ENCODE results near the gene STARD4.

STARD4 gene

GRCh38 chr5:111495159-111495558 is 17.2 kb downstream of the STARD4 start:
- H3K4me3 ChIP-seq (replicated peaks; ENCODE audit: low read depth, low read length) = no peak overlapping the region
- TF ChIP-seq CTCF (IDR thresholded peaks at IDR 0.05; ENCODE audit: low read length, missing control alignments) = no peak
- no peak for DNase-seq (ENCODE audit: low read depth)

GRCh38 chr5:111494355-111494999 is 17.9 kb downstream of the STARD4 start:
- no peak overlapping the region for H3K4me3 ChIP-seq (replicated peaks; ENCODE audit: low read depth, low read length)
- DNase-seq (ENCODE audit: low read depth) = no peak
- TF ChIP-seq CTCF (IDR thresholded peaks at IDR 0.05; ENCODE audit: low read length, missing control alignments) = no peak

- H3K4me3 ChIP-seq (replicated peaks; ENCODE audit: low read depth, low read length) = no peak overlapping the region
- no peak for TF ChIP-seq CTCF (IDR thresholded peaks at IDR 0.05; ENCODE audit: low read length, missing control alignments)
- no peak for DNase-seq (ENCODE audit: low read depth)
Measured at GRCh38 chr5:111493031-111493430, 19.3 kb downstream of the STARD4 start.

GRCh38 chr5:111488353-111488752 is 24.0 kb downstream of the STARD4 start:
- TF ChIP-seq CTCF (IDR thresholded peaks at IDR 0.05; ENCODE audit: low read length, missing control alignments) = no peak
- no peak for DNase-seq (ENCODE audit: low read depth)
- no peak overlapping the region for H3K4me3 ChIP-seq (replicated peaks; ENCODE audit: low read depth, low read length)

- H3K4me3 ChIP-seq (replicated peaks; ENCODE audit: low read depth, low read length) = no peak overlapping the region
- DNase-seq (ENCODE audit: low read depth) = no peak
- TF ChIP-seq CTCF (IDR thresholded peaks at IDR 0.05; ENCODE audit: low read length, missing control alignments) = no peak
Measured at GRCh38 chr5:111486926-111487325, 25.4 kb downstream of the STARD4 start.

GRCh38 chr5:111486055-111486454 is 26.3 kb downstream of the STARD4 start:
- no peak for TF ChIP-seq CTCF (IDR thresholded peaks at IDR 0.05; ENCODE audit: low read length, missing control alignments)
- H3K4me3 ChIP-seq (replicated peaks; ENCODE audit: low read depth, low read length) = no peak overlapping the region
- no peak for DNase-seq (ENCODE audit: low read depth)

- no peak for TF ChIP-seq CTCF (IDR thresholded peaks at IDR 0.05; ENCODE audit: low read length, missing control alignments)
- DNase-seq (ENCODE audit: low read depth) = no peak
- H3K4me3 ChIP-seq (replicated peaks; ENCODE audit: low read depth, low read length) = no peak overlapping the region
Measured at GRCh38 chr5:111480346-111480745, 32.0 kb downstream of the STARD4 start.
